ENCODE data around the gene PRM1. TPM values are rescaled to one million over a fixed set of nuclear protein-coding genes. Genes with fewer than 3 reads are reported as not detected.

PRM1 gene
- total and polyA plus RNA-seq, 2 of the 4 experiments (the other 2 are of a cell fraction), result not detected

DNA sequence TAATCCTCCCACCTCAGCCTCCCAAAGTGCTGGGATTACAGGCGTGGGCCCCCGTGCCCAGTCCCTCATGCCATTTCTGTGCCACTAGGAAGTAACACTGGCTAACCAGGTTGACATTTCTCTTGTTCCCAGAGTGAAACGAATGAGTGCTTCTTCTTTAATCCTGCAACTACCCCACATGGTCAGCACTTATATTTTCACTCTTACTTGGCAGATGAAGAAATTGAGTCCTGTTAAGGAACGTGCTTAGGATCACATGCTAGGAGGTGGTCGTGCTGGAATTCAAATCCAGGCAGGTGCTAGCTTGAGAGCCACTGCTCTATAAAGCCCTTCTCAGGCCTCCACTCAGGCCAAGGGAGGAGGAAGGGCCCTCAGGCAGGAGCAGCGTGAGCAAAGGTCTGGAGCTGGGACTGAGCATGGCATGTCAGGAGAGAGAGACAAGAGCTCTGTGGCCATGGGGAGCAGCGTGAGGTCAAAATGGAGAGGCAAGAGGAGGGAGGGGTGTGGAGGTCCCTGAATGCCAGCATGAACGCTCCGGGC, 45.7 kb upstream of the PRM1 start:
- Histone ChIP-seq H4K91ac (ENCODE audit: insufficient read depth, low read depth, low read length) (peak overlapping the region; percentile 68; the same call in 1 of the 2 replicates), H3K18ac (ENCODE audit: low read depth, low read length) (peak overlapping the region; percentile 17; the same call in 1 of the 2 replicates), H3K4me2 (ENCODE audit: low read depth, low read length) (no peak overlapping the region), H3K36me3 (ENCODE audit: control insufficient read depth, insufficient read depth, low read length) (no peaks in the 10 kb centered on the region), H2AFZ (replicated peaks; ENCODE audit: low read length, poor library complexity) (peak overlapping the region; percentile 60), H3K27me3 (ENCODE audit: control insufficient read depth, insufficient read depth, low read length) (no peaks in the 10 kb centered on the region), H3K4me1 (ENCODE audit: control insufficient read depth, insufficient read depth, low read length) (peaks cover 24% of the 10 kb centered on the region), H4K8ac (ENCODE audit: low read depth in 2 of 2, low read length in 2 of 2) (peak overlapping the region in 1 of 2 experiments; percentile 47; a peak in 2 of 4 replicates), H2BK15ac (ENCODE audit: low read depth, low read length) (peak overlapping the region; percentile 96), H4K5ac (ENCODE audit: low read depth, low read length) (peak overlapping the region; percentile 0; the same call in 1 of the 2 replicates), H2AK9ac (replicated peaks; ENCODE audit: low read depth, low read length, poor library complexity) (peak overlapping the region; percentile 16), H3K9me1 (ENCODE audit: insufficient read depth, low read length) (peaks cover 14% of the 10 kb centered on the region), H4K20me1 (ENCODE audit: insufficient read depth, low read length) (no peaks in the 10 kb centered on the region), H3K79me1 (ENCODE audit: low read depth in 1 of 2, low read length in 2 of 2) (no peaks in the 10 kb centered on the region; a peak in 1 of 4 replicates), H3K4ac (ENCODE audit: low read depth, low read length) (peak overlapping the region; percentile 91), H3K9me3 (ENCODE audit: control insufficient read depth, insufficient read depth, low read length) (no peaks in the 10 kb centered on the region), H3K56ac (ENCODE audit: extremely low read depth, insufficient read depth, low read length) (no peak overlapping the region), H2BK5ac (ENCODE audit: low read depth, low read length, poor library complexity, severe bottlenecking) (peak overlapping the region; percentile 10), H2AK5ac (ENCODE audit: low read depth, low read length) (peak overlapping the region; percentile 93), H3K23ac (ENCODE audit: low read depth, low read length) (no peak overlapping the region), H2BK120ac (ENCODE audit: low read depth, low read length) (peak overlapping the region; percentile 98), H3K4me3 (ENCODE audit: insufficient read depth, low read depth, low read length) (no peak overlapping the region), H3K9ac (ENCODE audit: low read depth, low read length) (no peak overlapping the region), H3K14ac (replicated peaks; ENCODE audit: low read depth, low read length) (peak overlapping the region; percentile 57), H3K27ac (ENCODE audit: insufficient read depth, low read length) (peak overlapping the region; percentile 5; the same call in 1 of the 2 replicates), H2BK20ac (ENCODE audit: low read depth, low read length) (peak overlapping the region; percentile 96)
- in situ Hi-C loops (cut with MboI; ENCODE audit: low sequenced_read_pairs) (no loop called here), dilution Hi-C loops (cut with HindIII; ENCODE audit: low sequenced_read_pairs, unreplicated experiment) (no loop called here), intact Hi-C loops (cut with micrococcal nuclease) (no loop called here)
- TF ChIP-seq, protein P1, sequence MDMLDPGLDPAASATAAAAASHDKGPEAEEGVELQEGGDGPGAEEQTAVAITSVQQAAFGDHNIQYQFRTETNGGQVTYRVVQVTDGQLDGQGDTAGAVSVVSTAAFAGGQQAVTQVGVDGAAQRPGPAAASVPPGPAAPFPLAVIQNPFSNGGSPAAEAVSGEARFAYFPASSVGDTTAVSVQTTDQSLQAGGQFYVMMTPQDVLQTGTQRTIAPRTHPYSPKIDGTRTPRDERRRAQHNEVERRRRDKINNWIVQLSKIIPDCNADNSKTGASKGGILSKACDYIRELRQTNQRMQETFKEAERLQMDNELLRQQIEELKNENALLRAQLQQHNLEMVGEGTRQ (IDR thresholded peaks at IDR 0.05; ENCODE audit: low read depth, low read length), result no peak
- no peak for TF ChIP-seq CHD1 (IDR thresholded peaks at IDR 0.05; ENCODE audit: low read depth, low read length)
- POLR2A ChIA-PET (ENCODE audit: unreplicated experiment), result no interaction called here
- CTCF ChIA-PET, result no interaction called here
- 100% methylated on average over 6 of the region's 9 CpGs; no CpG with 5 or more reads in 1 of the 2 experiments for WGBS, 2 experiments (ENCODE audit: extremely low coverage in 2 of 2, insufficient read length in 1 of 2)
- ATAC-seq (ENCODE audit: low read depth) (no peak), DNase-seq (no peak)
- BruUV-seq (replicated peaks), result no TSS peak
